HL-60 (cell line): ENCODE data around the gene LMBR1.
"Not testable (repeated sequence)": the region's sequence is repeated elsewhere in the genome, so short reads cannot be mapped to it uniquely, and the experiment has no call there.

ENCODE experiments used
- DNase-seq, 2 experiments: peaks; one replicate each; pipeline ENCODE4 v3.0.0-alpha.2; 2010 to 2020; ENCODE audit warnings: low read depth in 1 of 2, low spot score in 1 of 2
- H3K27ac ChIP-seq: fragments of 250-450 bp; sonication (Bioruptor Pico); replicated peaks from 2 replicates; pipeline ENCODE4 v1.5.1; 2020; ENCODE audit warnings: mild to moderate bottlenecking, moderate library complexity
- H3K27me3 ChIP-seq: fragments of 250-450 bp; sonication (Bioruptor Pico); 2 replicates; pipeline ENCODE4 v1.5.1; 2021; ENCODE audit warnings: mild to moderate bottlenecking, moderate library complexity; ENCODE audit not compliant: insufficient read depth, poor library complexity, severe bottlenecking
- H3K4me3 ChIP-seq: replicated peaks from 2 replicates; pipeline ENCODE4 v1.5.1; 2011; ENCODE audit warnings: mild to moderate bottlenecking, control low read depth, low read length; ENCODE audit not compliant: insufficient read depth
- GABPA ChIP-seq: IDR thresholded peaks from 2 replicates; pipeline ENCODE4 v1.6.1; 2012; ENCODE audit warnings: low read depth
- POLR2AphosphoS5 ChIP-seq: IDR thresholded peaks from 2 replicates; pipeline ENCODE4 v1.6.1; 2012; ENCODE audit warnings: low read depth
- SPI1 ChIP-seq: IDR thresholded peaks from 2 replicates; pipeline ENCODE4 v1.6.1; 2012; ENCODE audit warnings: low read depth, mild to moderate bottlenecking, borderline replicate concordance
- TF ChIP-seq, protein P1 (sequence below): IDR thresholded peaks from one replicate; pipeline ENCODE4 v1.5.1; 2011; ENCODE audit warnings: low read length, control low read depth, inconsistent platforms; ENCODE audit not compliant: insufficient read depth
- TF ChIP-seq, protein P2 (sequence below): IDR thresholded peaks from 2 replicates; pipeline ENCODE4 v1.6.1; 2012; ENCODE audit warnings: low read depth; ENCODE audit not compliant: insufficient replicate concordance

The LMBR1 gene

DNA sequence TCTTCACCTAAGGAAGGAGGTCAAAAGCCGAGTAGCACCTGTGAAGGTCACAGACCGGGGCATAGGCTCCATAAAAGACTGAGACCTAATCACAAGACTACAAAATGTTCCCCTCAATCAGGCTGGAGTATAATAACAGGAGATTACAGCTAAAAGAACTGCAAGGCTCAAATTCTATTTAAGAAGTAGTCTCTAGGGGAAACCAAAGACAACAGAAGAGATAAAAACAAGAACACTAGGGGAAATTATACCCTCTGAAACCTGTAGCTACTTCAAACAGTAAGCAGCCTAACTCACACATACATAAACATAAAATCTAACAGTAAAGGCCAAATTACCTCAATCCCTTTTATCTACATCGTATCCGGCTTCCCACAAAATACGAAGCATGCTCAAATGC, 38.3 kb downstream of the LMBR1 start:
- Histone ChIP-seq H3K27ac (no peak overlapping the region), H3K27me3 (no peaks in the 10 kb centered on the region), H3K4me3 (no peak overlapping the region)
- DNase-seq, result no peak
- TF ChIP-seq, protein P1, sequence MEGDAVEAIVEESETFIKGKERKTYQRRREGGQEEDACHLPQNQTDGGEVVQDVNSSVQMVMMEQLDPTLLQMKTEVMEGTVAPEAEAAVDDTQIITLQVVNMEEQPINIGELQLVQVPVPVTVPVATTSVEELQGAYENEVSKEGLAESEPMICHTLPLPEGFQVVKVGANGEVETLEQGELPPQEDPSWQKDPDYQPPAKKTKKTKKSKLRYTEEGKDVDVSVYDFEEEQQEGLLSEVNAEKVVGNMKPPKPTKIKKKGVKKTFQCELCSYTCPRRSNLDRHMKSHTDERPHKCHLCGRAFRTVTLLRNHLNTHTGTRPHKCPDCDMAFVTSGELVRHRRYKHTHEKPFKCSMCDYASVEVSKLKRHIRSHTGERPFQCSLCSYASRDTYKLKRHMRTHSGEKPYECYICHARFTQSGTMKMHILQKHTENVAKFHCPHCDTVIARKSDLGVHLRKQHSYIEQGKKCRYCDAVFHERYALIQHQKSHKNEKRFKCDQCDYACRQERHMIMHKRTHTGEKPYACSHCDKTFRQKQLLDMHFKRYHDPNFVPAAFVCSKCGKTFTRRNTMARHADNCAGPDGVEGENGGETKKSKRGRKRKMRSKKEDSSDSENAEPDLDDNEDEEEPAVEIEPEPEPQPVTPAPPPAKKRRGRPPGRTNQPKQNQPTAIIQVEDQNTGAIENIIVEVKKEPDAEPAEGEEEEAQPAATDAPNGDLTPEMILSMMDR, result no peak
- TF ChIP-seq SPI1 (no peak), POLR2AphosphoS5 (no peak), GABPA (no peak)
- TF ChIP-seq, protein P2, sequence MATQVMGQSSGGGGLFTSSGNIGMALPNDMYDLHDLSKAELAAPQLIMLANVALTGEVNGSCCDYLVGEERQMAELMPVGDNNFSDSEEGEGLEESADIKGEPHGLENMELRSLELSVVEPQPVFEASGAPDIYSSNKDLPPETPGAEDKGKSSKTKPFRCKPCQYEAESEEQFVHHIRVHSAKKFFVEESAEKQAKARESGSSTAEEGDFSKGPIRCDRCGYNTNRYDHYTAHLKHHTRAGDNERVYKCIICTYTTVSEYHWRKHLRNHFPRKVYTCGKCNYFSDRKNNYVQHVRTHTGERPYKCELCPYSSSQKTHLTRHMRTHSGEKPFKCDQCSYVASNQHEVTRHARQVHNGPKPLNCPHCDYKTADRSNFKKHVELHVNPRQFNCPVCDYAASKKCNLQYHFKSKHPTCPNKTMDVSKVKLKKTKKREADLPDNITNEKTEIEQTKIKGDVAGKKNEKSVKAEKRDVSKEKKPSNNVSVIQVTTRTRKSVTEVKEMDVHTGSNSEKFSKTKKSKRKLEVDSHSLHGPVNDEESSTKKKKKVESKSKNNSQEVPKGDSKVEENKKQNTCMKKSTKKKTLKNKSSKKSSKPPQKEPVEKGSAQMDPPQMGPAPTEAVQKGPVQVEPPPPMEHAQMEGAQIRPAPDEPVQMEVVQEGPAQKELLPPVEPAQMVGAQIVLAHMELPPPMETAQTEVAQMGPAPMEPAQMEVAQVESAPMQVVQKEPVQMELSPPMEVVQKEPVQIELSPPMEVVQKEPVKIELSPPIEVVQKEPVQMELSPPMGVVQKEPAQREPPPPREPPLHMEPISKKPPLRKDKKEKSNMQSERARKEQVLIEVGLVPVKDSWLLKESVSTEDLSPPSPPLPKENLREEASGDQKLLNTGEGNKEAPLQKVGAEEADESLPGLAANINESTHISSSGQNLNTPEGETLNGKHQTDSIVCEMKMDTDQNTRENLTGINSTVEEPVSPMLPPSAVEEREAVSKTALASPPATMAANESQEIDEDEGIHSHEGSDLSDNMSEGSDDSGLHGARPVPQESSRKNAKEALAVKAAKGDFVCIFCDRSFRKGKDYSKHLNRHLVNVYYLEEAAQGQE, result no peak

DNA sequence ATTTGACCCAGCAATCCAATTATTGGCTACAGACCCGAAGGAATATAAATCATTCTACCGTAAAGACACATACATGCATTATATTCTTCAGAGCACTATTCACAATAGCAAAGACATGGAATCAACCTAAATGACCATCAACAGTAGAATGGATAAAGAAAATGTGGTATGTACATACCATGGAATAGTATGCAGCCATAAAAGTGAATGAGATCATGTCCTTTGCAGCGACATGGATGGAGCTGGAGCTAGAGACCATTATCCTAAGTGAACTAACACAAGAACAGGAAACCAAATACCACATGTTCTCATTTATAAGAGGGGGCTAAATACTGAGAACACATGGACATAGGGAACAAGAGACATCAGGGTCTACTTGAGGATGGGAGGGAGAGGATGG, 44.0 kb downstream of the LMBR1 start:
- Histone ChIP-seq H3K4me3 (no peak overlapping the region), H3K27me3 (no peaks in the 10 kb centered on the region), H3K27ac (no peak overlapping the region)
- TF ChIP-seq, protein P1, result no peak
- TF ChIP-seq POLR2AphosphoS5 (no peak), GABPA (no peak), SPI1 (no peak)
- TF ChIP-seq, protein P2, result no peak
- no peak for DNase-seq

DNA sequence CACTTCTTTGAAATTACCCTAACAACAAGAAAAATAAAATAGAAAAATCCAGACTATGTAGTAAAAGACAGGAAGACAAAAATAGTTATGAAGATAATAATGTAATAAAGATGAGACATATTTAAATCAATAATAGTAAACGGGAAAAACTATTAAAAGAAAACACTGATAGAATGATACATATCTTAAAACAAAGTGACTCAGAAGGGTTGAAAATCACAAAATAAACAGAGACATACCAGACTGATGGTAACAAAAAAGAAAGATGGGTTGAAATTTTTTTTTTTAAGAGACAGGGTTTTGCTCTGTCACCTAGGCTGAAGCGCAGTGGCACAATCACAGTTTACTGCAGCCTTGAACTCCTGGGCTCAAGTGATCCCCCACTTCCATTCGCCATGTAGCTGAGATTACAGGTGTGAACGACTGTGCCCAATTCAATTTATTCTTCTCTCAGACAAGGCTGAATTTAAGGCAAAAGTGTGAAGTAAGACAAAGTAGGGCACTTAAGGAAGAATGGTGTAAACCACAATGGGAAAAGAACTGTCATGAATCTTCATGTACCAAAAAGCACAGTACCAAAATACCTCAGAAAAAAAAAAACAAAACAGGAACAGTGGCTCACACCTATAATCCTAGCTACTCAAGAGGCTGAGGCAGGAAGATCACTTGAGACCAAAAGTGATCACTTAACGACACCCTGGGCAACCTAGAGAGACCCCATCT, 47.4 kb downstream of the LMBR1 start:
- Histone ChIP-seq H3K27me3 (no peaks in the 10 kb centered on the region), H3K4me3 (no peak overlapping the region), H3K27ac (no peak overlapping the region)
- TF ChIP-seq POLR2AphosphoS5 (no peak), GABPA (no peak)
- TF ChIP-seq, protein P2, result no peak
- DNase-seq, result no peak

DNA sequence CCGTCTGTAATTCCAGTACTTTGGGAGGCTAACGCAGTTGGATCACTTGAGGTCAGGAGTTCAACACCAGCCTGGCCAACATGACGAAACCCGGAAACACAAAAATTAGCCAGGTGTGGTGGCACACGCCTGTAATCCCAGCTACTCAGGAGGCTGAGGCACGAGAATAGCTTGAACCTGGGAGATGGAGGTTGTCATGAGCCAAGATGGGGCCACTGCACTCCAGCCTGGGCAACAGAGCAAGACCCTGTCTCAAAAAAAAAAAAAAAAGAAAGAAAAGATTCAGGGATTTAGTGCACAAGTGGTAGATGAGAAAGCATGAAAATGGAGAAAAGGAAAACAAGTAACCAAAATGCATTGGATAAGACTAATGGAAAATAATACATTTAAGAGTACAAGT, 49.4 kb downstream of the LMBR1 start:
- H3K4me3 ChIP-seq, DNase-seq, H3K27ac ChIP-seq, H3K27me3 ChIP-seq: not testable (repeated sequence)
